Activated naive CD8-positive, alpha-beta T cell treated with anti-CD3 and anti-CD28 coated beads, Interleukin-2, amount 50 U/mL, for 24 hours (primary cell): ENCODE results near the gene DMXL1.
"Not testable (repeated sequence)": the region's sequence is repeated elsewhere in the genome, so short reads cannot be mapped to it uniquely, and the experiment has no call there.

Experiments used
- ATAC-seq: fragments of 150-1000 bp; cut with Tn5 transposase; one replicate; pipeline ENCODE4 v1.10.0; 2021
- DNase-seq: peaks from one replicate; pipeline ENCODE4 v3.0.0; 2021
- H3K27ac Mint-ChIP-seq: one replicate; pipeline ENCODE4 v1.8.0; 2021; ENCODE audit warnings: mild to moderate bottlenecking, mixed read lengths
- H3K27me3 Mint-ChIP-seq: one replicate; pipeline ENCODE4 v1.8.0; 2021; ENCODE audit warnings: mixed read lengths
- H3K36me3 Mint-ChIP-seq: one replicate; pipeline ENCODE4 v1.8.0; 2021; ENCODE audit warnings: low read depth, mixed read lengths
- H3K4me1 Mint-ChIP-seq: one replicate; pipeline ENCODE4 v1.8.0; 2021; ENCODE audit warnings: mixed read lengths
- H3K4me3 Mint-ChIP-seq: one replicate; pipeline ENCODE4 v1.8.0; 2021; ENCODE audit warnings: mild to moderate bottlenecking, moderate library complexity, mixed read lengths
- H3K9me3 Mint-ChIP-seq: one replicate; pipeline ENCODE4 v1.8.0; 2021; ENCODE audit warnings: mixed read lengths

Gene DMXL1

DNA sequence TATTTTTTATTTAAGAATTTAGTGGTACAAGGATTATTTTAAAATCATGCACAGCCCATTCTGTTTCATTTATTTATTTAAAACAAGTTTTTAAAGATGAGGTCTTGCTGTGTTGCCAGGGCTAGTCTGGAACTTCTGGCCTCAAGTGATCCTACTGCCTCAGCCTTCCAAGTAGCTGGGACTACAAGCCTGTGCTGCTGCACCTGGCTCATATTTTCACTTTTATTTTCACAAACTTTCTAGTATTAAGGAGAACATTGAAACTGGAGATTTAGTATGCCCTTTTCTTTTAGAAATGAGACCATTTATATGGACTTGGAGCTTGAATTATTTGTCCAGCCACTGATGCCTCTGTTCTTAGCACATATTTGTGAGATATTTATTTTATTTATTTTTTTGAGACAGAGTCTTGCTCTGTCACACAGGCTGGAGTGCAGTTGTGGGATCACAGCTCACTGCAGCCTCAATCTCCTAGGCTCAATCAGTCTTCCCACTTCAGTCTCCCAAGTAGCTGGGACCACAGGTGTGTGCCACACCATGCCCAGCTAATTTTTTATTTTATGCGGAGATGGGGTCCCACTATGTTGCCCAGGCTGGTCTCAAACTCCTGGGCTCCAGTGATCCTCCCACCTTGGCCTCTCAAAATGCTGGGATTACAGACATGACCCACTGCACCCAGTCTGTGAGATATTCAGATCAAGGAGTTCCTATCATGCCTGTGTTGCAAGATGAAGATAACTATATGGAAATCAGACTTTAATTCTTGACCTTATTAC, 7.4 kb downstream of the DMXL1 start:
- peak overlapping the region; percentile 75 for H3K27ac Mint-ChIP-seq
- peaks cover 6% of the 10 kb centered on the region for H3K36me3 Mint-ChIP-seq
- ATAC-seq (no peak), DNase-seq (no peak)
- no peaks in the 10 kb centered on the region for H3K27me3 Mint-ChIP-seq
- no peaks in the 10 kb centered on the region for H3K9me3 Mint-ChIP-seq
- peak overlapping the region; percentile 48 for H3K4me3 Mint-ChIP-seq
- H3K4me1 Mint-ChIP-seq = peaks cover 63% of the 10 kb centered on the region

DNA sequence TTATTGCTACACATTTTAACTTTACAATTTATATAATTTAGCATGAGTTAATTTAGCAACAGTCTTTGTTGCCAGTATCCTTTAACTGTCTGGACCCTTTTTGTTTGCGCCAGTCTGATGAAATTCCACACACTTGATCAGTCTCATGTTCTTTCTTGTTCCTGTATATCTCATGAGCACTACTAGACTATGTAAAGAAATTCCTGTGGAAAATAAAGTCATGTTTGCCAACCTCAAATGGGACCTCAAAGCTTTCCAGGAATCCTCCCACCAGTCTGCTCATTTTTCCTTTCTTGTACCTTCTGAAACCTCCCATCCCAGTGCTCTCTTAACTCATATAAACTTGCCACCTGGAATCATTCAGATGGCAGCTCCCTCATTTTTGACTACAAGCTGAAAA, 8.0 kb downstream of the DMXL1 start:
- Mint-ChIP-seq H3K9me3 (no peaks in the 10 kb centered on the region), H3K27ac (peak overlapping the region; percentile 75), H3K36me3 (peaks cover 6% of the 10 kb centered on the region), H3K4me3 (peak overlapping the region; percentile 48), H3K27me3 (no peaks in the 10 kb centered on the region), H3K4me1 (peaks cover 60% of the 10 kb centered on the region)
- DNase-seq = no peak
- peak; percentile 21 for ATAC-seq

DNA sequence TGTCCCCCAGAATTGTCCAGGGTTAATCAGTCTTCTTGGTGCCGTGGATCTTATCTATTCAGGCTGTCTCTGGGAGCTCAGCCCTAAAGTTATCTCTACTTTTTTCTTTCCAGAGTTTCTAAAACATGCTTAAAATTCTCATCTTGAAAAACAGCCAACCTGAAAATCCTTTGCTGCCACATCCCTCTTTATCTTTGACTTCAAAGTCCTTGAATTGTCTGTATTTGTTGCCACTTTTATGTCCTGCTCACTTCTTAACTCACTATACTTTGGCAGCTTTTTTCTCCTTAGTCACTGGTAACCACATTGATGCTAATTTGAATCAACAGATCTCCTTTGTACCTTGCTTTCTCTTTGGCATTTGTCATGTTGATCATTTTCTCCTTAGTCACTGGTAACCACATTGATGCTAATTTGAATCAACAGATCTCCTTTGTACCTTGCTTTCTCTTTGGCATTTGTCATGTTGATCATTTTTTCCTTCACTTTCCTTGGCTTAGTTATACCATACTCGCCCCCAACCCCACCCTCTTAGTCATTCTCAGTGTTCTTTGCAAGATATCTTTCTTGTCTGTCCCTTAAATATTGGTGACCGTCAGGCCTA, 8.5 kb downstream of the DMXL1 start:
- H3K27me3 Mint-ChIP-seq = no peaks in the 10 kb centered on the region
- peak overlapping the region; percentile 75 for H3K27ac Mint-ChIP-seq
- peaks cover 3% of the 10 kb centered on the region for H3K36me3 Mint-ChIP-seq
- peak; percentile 33 for DNase-seq
- ATAC-seq = peak; percentile 96
- peaks cover 56% of the 10 kb centered on the region for H3K4me1 Mint-ChIP-seq
- peak overlapping the region; percentile 48 for H3K4me3 Mint-ChIP-seq
- H3K9me3 Mint-ChIP-seq = no peaks in the 10 kb centered on the region

DNA sequence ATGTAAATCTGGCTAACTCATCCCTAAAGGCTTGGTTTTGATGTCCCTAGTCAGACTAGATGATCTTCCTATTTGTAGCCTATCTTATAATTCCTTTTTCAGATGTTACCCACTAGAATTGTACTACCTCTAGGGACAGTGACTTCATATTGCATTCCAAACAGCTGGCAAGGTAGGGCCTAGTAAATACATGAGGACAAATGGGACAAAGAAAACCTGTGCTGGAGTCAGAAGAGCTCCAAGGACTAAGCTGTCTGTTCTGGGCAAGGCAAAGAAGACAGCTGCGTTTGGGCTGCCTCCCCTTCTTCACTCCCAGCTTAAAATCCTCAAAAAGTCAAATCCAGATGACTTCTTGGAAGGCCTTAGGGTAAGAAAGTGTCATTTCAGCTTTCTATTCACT, 10.0 kb downstream of the DMXL1 start:
- Mint-ChIP-seq H3K4me1 (peaks cover 47% of the 10 kb centered on the region), H3K27me3 (no peaks in the 10 kb centered on the region), H3K36me3 (peaks cover 13% of the 10 kb centered on the region), H3K9me3 (peaks cover 7% of the 10 kb centered on the region), H3K27ac (no peak overlapping the region), H3K4me3 (no peak overlapping the region)
- no peak for DNase-seq
- ATAC-seq = no peak

DNA sequence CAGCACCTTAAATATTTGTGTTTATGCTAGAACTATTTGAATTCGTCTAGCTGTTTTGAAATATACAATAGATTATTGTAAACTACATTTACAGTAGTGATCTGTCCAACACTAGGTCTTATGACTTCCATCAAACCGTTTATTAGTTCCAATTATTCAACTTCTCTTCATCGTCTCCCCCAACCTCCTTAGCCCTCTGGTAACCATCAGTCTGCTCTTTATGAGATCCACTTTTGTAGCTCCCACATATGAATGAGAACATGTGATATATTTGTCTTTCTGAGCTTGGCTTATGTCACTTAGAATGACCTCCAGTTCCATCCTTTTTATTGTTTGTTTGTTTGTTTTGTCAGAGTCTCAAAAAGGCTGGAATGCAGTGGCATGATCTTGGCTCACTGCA, 11.8 kb downstream of the DMXL1 start:
- Mint-ChIP-seq H3K4me1 (peaks cover 46% of the 10 kb centered on the region), H3K27me3 (no peaks in the 10 kb centered on the region), H3K36me3 (peaks cover 20% of the 10 kb centered on the region), H3K9me3 (peaks cover 14% of the 10 kb centered on the region), H3K27ac (no peak overlapping the region), H3K4me3 (no peak overlapping the region)
- DNase-seq (no peak), ATAC-seq (no peak)

DNA sequence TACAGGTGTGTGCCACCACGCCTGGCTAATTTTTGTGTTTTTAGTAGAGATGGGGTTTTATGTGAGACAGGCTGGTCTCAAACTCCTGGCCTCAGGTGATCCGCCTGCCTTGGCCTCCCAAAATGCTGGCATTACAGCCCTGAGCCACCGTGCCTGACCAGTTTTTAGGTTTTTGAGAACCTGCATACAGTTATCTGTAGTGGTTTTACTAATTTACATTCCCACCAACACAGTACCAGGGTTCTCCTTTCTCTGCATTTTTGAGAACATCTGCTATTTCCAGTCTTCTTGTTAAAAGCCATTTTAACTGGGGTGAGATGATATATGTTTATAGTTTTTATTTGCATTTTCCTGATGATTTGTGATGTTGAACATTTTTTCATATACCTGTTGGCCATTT, 12.8 kb downstream of the DMXL1 start:
- Mint-ChIP-seq H3K27ac (no peak overlapping the region), H3K4me3 (no peak overlapping the region), H3K9me3 (peaks cover 14% of the 10 kb centered on the region), H3K36me3 (peaks cover 20% of the 10 kb centered on the region), H3K4me1 (peaks cover 43% of the 10 kb centered on the region), H3K27me3 (no peaks in the 10 kb centered on the region)
- no peak for DNase-seq
- no peak for ATAC-seq

DNA sequence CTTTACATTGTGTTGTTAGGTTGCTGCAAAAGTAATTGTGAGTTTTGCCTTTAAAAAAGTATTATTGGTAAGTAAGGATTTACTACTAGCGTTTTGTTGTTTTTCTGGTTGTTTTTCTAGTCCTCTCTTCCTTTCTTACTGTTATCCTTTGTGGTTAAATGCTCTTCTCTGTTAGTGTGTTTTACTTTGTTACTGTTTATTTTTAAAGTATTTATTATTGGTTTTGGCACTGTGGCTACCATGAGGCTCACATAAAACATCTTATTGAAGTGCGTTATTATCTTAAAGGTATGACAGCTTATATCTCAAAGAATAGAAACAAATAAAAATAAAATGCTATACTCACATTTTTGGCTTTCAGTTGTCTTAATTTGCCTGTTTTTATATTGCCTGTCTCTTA, 17.6 kb downstream of the DMXL1 start:
- Mint-ChIP-seq H3K27me3 (no peaks in the 10 kb centered on the region), H3K36me3 (peaks cover 30% of the 10 kb centered on the region), H3K4me3 (no peak overlapping the region), H3K27ac (no peak overlapping the region), H3K9me3 (peaks cover 14% of the 10 kb centered on the region), H3K4me1 (peaks cover 32% of the 10 kb centered on the region)
- DNase-seq (no peak), ATAC-seq (no peak)

DNA sequence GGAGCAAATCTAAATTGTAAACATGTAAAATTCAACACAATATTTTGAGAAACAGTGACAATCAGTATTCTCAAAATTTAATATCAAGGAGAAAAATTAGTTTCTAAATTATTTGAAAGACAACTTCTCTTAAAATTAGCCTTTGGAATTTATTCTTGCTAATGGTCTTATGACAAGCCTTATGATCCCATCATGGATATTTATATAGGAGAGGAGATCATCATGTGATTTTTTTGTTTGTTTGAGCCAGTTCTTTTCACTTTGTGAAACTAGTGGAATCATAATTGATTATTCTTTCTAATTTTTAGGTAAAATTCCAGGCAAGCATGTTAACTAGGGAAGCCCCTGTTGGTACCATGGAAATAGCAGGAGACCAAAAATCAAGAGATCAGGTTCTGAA, 24.7 kb downstream of the DMXL1 start:
- no peak for DNase-seq
- no peak for ATAC-seq
- no peak overlapping the region for H3K27ac Mint-ChIP-seq
- peaks cover 13% of the 10 kb centered on the region for H3K4me1 Mint-ChIP-seq
- H3K27me3 Mint-ChIP-seq = no peaks in the 10 kb centered on the region
- no peak overlapping the region for H3K4me3 Mint-ChIP-seq
- no peaks in the 10 kb centered on the region for H3K9me3 Mint-ChIP-seq
- peaks cover 26% of the 10 kb centered on the region for H3K36me3 Mint-ChIP-seq

DNA sequence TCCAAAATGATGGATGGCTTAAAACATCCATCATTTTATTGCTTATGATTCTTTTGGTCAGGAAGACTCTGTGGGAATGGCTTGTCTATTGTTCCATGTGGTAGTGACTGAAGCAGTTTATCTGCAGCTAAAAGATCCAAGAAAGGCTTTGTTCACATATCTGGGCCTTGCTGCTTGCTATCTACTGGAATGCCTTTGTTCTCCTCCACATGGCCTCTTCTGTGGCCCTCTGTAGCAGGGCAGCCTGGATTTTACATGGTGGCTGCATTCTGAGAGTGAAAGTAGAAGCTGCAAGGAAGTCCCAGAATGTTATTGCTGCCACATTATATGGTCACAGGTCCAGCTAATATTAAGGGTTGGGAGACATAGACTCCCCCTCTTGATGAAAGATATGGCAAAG, 35.1 kb downstream of the DMXL1 start:
- H3K27ac Mint-ChIP-seq = no peak overlapping the region
- H3K36me3 Mint-ChIP-seq = peaks cover 35% of the 10 kb centered on the region
- ATAC-seq = no peak

DNA sequence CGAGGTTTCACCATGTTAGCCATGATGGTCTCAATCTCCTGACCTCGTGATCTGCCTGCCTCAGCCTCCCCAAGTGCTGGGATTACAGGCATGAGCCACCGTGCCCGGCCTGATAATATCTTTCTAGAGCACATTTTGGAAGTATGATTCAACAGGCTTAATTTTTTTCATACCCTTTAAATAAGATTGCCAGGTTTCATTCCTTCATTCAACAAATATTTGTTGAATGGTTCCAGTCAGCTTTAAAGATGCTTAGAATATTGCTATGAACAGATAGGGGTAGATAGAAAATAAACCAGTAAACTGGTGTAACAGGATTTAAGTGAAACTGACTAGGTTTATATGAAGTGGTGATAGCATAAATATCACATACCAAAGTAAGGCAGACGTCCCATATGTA, 41.3 kb downstream of the DMXL1 start:
- Mint-ChIP-seq H3K4me1 (no peaks in the 10 kb centered on the region), H3K27ac (no peak overlapping the region), H3K4me3 (no peak overlapping the region), H3K36me3 (peaks cover 26% of the 10 kb centered on the region), H3K27me3 (no peaks in the 10 kb centered on the region), H3K9me3 (no peaks in the 10 kb centered on the region)
- DNase-seq (no peak), ATAC-seq (no peak)

More for the DNA sequence above, 35.1 kb downstream of the DMXL1 start:
- no peak for DNase-seq
- H3K27me3 Mint-ChIP-seq = no peaks in the 10 kb centered on the region
- no peaks in the 10 kb centered on the region for H3K4me1 Mint-ChIP-seq
- H3K4me3 Mint-ChIP-seq = no peak overlapping the region
- H3K9me3 Mint-ChIP-seq = no peaks in the 10 kb centered on the region

DNA sequence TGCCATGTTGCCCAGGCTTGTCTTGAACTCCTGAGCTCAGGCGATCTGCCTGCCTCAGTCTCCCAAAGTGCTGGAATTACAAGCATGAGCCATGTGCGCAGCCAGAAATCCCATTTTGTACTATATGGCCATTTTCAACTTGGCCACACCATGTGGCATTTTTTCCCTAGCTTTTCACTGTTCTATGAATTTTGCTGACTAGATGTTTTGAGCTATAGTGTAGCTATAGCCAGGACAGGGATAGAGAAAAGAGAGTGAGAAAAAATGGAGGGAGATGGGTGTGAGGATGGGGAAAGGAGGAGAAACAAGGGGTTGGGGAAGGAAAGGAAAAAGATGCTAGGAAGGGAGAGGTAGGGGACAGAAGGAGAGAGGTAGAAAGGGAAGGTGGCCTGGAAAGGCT, 46.4 kb downstream of the DMXL1 start:
- H3K27me3 Mint-ChIP-seq = no peaks in the 10 kb centered on the region
- peaks cover 30% of the 10 kb centered on the region for H3K36me3 Mint-ChIP-seq
- ATAC-seq = no peak
- H3K9me3 Mint-ChIP-seq = no peaks in the 10 kb centered on the region
- H3K27ac Mint-ChIP-seq = no peak overlapping the region
- no peaks in the 10 kb centered on the region for H3K4me1 Mint-ChIP-seq
- no peak overlapping the region for H3K4me3 Mint-ChIP-seq
- no peak for DNase-seq

DNA sequence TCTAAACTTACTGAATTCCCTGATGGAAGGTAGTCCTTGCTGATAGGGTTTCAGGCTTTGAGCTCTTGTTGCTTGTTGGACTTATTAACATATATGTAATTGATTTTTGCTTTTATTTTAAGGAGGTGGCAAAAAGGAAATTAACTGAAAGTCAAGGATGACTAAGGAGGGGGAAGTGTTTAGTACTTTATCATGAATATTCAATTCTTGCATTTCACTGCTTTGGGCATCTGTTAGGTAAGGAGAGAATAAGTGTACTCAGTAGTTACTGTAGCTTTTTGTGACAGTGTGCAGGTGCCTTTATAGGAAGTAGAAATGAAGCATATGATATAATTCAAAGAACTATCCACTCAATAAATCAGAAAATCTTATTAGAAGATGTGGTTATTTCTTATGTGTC, 47.1 kb downstream of the DMXL1 start:
- Mint-ChIP-seq H3K27me3 (no peaks in the 10 kb centered on the region), H3K27ac (no peak overlapping the region), H3K4me3 (no peak overlapping the region), H3K36me3 (peaks cover 32% of the 10 kb centered on the region), H3K9me3 (no peaks in the 10 kb centered on the region), H3K4me1 (no peaks in the 10 kb centered on the region)
- no peak for DNase-seq
- ATAC-seq = no peak

DNA sequence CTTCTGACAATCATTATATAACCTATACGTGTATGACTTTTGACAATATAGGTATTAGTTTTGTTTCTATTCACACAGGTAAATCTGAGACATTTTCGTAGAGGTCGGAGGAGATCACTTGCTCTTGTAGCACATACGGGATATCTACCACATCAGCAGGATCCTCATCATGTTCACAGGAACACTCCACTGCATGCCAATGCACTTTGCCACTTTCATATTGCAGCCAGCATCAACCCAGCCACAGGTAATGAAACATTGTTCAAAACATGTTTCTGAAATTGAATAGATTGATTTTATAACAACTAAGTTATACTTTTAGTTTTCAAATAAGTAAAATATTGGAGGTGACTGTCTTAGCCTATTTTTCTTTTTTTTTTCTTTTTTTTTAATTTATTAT, 50.0 kb downstream of the DMXL1 start:
- no peak for ATAC-seq
- Mint-ChIP-seq H3K27ac (no peak overlapping the region), H3K36me3 (peaks cover 34% of the 10 kb centered on the region)

DNA sequence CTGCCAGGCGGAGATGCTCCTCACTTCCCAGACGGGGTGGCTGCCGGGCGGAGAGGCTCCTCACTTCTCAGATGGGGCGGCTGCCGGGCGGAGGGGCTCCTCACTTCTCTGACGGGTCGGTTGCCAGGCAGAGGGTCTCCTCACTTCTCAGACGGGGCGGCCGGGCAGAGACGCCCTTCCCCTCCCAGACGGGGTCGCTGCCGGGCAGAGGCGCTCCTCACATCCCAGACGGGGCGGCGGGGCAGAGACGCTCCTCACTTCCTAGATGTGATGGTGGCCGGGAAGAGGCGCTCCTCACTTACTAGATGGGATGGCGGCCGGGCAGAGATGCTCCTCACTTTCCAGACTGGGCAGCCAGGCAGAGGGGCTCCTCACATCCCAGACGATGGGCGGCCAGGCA, 51.6 kb downstream of the DMXL1 start:
- not testable (repeated sequence) for H3K4me3 Mint-ChIP-seq, H3K4me1 Mint-ChIP-seq, H3K27ac Mint-ChIP-seq, H3K27me3 Mint-ChIP-seq, DNase-seq, H3K9me3 Mint-ChIP-seq, ATAC-seq
- peaks cover 33% of the 10 kb centered on the region for H3K36me3 Mint-ChIP-seq

More for the DNA sequence above, 50.0 kb downstream of the DMXL1 start:
- no peaks in the 10 kb centered on the region for H3K4me1 Mint-ChIP-seq
- no peak overlapping the region for H3K4me3 Mint-ChIP-seq
- DNase-seq = no peak
- no peaks in the 10 kb centered on the region for H3K27me3 Mint-ChIP-seq
- no peaks in the 10 kb centered on the region for H3K9me3 Mint-ChIP-seq

DNA sequence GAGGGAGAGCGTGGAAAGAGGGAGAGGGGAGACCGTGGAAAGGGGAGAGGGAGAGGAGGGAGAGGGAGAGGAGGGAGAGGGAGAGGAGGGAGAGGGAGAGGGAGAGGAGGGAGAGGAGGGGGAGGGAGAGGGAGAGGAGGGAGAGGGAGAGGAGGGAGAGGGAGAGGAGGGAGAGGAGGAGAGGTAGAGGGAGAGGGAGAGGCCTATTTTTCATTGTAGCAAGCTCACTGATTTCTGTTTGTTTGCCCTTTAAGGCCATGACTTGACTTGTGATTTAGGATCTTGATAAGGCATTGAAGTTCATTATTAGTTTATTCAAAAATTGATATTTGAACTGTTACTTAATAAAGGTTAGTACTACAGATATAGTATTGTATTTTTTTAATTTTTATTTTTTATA, 52.4 kb downstream of the DMXL1 start:
- Mint-ChIP-seq H3K4me1 (no peaks in the 10 kb centered on the region), H3K4me3 (no peak overlapping the region), H3K27ac (no peak overlapping the region), H3K27me3 (no peaks in the 10 kb centered on the region), H3K36me3 (peaks cover 30% of the 10 kb centered on the region), H3K9me3 (no peaks in the 10 kb centered on the region)
- ATAC-seq (no peak), DNase-seq (no peak)
